Measurements from ENCODE around the gene TMEM248.

GRCh38 chr7:66953044-66953427 is 32.0 kb downstream of the TMEM248 start:
- TF ChIP-seq POLR2A (IDR thresholded peaks at IDR 0.05) (no peak), CTCF (IDR thresholded peaks at IDR 0.05) (no peak)
